Left lung (tissue), 10 donors: Measurements from ENCODE around the gene MPRIP. TPM values are rescaled to one million over a fixed set of nuclear protein-coding genes. Genes with fewer than 3 reads are reported as not detected.
A peak's percentile ranks its signal among the peaks of the same experiment; 100 is the strongest.
"Not testable (repeated sequence)": the region's sequence is repeated elsewhere in the genome, so short reads cannot be mapped to it uniquely, and the experiment has no call there.

Experiments used
- ATAC-seq: fragments of 200-7000 bp; cut with Tn5 transposase; one replicate; pipeline ENCODE4 v1.9.1; 2020; ENCODE audit warnings: moderate library complexity
- DNase-seq, 4 donors: peaks; one replicate each; pipeline ENCODE4 v3.0.0-alpha.2; 2013 to 2020
- H3K27ac ChIP-seq, 2 donors: fragments of 200-600 bp; sonication (generic) in 1 of 2; one replicate each; pipeline versions ENCODE4 v1.5.0 to v1.8.0; 2020 to 2021
- H3K27me3 ChIP-seq, 2 donors: fragments of 200-600 bp; sonication (generic) in 1 of 2; one replicate each; pipeline versions ENCODE4 v1.5.0 to v1.8.0; 2020 to 2021
- H3K36me3 ChIP-seq, 2 donors: fragments of 200-600 bp; sonication (generic) in 1 of 2; one replicate each; pipeline versions ENCODE4 v1.5.0 to v1.8.0; 2020 to 2021
- H3K4me1 ChIP-seq, 2 donors: fragments of 200-600 bp; one replicate each; pipeline ENCODE4 v1.8.0; 2021
- H3K4me3 ChIP-seq, 2 donors: fragments of 200-600 bp; sonication (generic) in 1 of 2; one replicate each; pipeline versions ENCODE4 v1.5.0 to v1.8.0; 2020 to 2021; ENCODE audit warnings: mild to moderate bottlenecking in 1 of 2
- H3K9me3 ChIP-seq, 2 donors: fragments of 200-600 bp; sonication (generic) in 1 of 2; one replicate each; pipeline versions ENCODE4 v1.5.0 to v1.8.0; 2020 to 2021
- CTCF ChIP-seq, 2 donors: fragments of 200-600 bp; sonication (generic) in 1 of 2; IDR thresholded peaks; one replicate each; pipeline versions ENCODE4 v1.5.0 to v1.8.0; 2021; ENCODE audit warnings: antibody characterized with exemption in 2 of 2
- intact Hi-C, 2 donors: fragments of 100-400 bp; cut with DNase I; formaldehyde crosslinking; loops; one replicate each; pipeline versions ENCODE4 v1.11.2 to v1.14.2; 2022
- polyA plus RNA-seq, 6 donors: library from polyadenylated mRNA; unstranded; fragments of 120-200 nt; gene quantifications; one replicate each; pipeline ENCODE4 v1.2.1, GENCODE V29; 2013; ENCODE audit not compliant: insufficient read length in 6 of 6
- total RNA-seq, 2 donors: library from RNA; stranded (reverse); fragmentation: NEBNext Ultra II Directional; extraction: Animal tissue kit (Norgen Biotek cat#: 25700); gene quantifications; one replicate each; pipeline ENCODE4 v1.2.1, GENCODE V29; 2021
- donor health status: DM: no; HTN: yes; CAD: no.
- donor health status: DM: no; HTN: no; CAD: no.

MPRIP gene
- total and polyA plus RNA-seq, 8 donors: 221 to 338 (median 257) TPM

- Histone ChIP-seq H3K36me3 (peaks cover 0 to 98% of the 10 kb centered on the region in 2 donors), H3K27ac (no peak overlapping the region), H3K27me3 (no peaks in the 10 kb centered on the region), H3K4me3 (no peak overlapping the region), H3K9me3 (no peaks in the 10 kb centered on the region), H3K4me1 (no peaks in the 10 kb centered on the region)
- TF ChIP-seq CTCF (IDR thresholded peaks at IDR 0.05): no peak
- no peak for ATAC-seq
- intact Hi-C loops: no loop called here
- DNase-seq: peak in 1 of 4 donors; percentile 66
Observed at GRCh38 chr17:17134051-17134956, 92.0 kb downstream of the MPRIP start.

GRCh38 chr17:17134957-17135333, 92.7 kb downstream of the MPRIP start:
- H3K27me3 ChIP-seq: no peaks in the 10 kb centered on the region
- peaks cover 0 to 98% of the 10 kb centered on the region in 2 donors for H3K36me3 ChIP-seq
- peak in 1 of 4 donors; percentile 20 for DNase-seq
- TF ChIP-seq CTCF (IDR thresholded peaks at IDR 0.05): no peak
- no peaks in the 10 kb centered on the region for H3K9me3 ChIP-seq
- H3K4me3 ChIP-seq: no peak overlapping the region
- no peak for ATAC-seq
- peaks cover 0 to 2% of the 10 kb centered on the region in 2 donors for H3K4me1 ChIP-seq
- H3K27ac ChIP-seq: no peak overlapping the region
- intact Hi-C loops: no loop called here

GRCh38 chr17:17136221-17136620, 94.0 kb downstream of the MPRIP start:
- H3K9me3 ChIP-seq, ATAC-seq, H3K4me3 ChIP-seq, intact Hi-C loops, H3K27ac ChIP-seq, H3K27me3 ChIP-seq: not testable (repeated sequence)
- H3K4me1 ChIP-seq: peaks cover 0 to 12% of the 10 kb centered on the region in 2 donors
- H3K36me3 ChIP-seq: peaks cover 0 to 100% of the 10 kb centered on the region in 2 donors
- peak in 1 of 4 donors; percentile 48 for DNase-seq

- intact Hi-C loops: no loop called here
- peaks cover 0 to 12% of the 10 kb centered on the region in 2 donors for H3K4me1 ChIP-seq
- DNase-seq (peak in 1 of 4 donors; percentile 72), ATAC-seq (no peak)
- no peak for TF ChIP-seq CTCF (IDR thresholded peaks at IDR 0.05)
- H3K9me3 ChIP-seq: no peaks in the 10 kb centered on the region
- H3K4me3 ChIP-seq: no peak overlapping the region
- no peaks in the 10 kb centered on the region for H3K27me3 ChIP-seq
- H3K27ac ChIP-seq: no peak overlapping the region
- H3K36me3 ChIP-seq: peaks cover 0 to 99% of the 10 kb centered on the region in 2 donors
Observed at GRCh38 chr17:17137731-17138585, 95.7 kb downstream of the MPRIP start.

GRCh38 chr17:17139972-17140589, 97.8 kb downstream of the MPRIP start:
- Histone ChIP-seq H3K27me3 (no peaks in the 10 kb centered on the region), H3K36me3 (peaks cover 0 to 99% of the 10 kb centered on the region in 2 donors), H3K4me3 (no peak overlapping the region), H3K27ac (no peak overlapping the region), H3K4me1 (peaks cover 0 to 12% of the 10 kb centered on the region in 2 donors), H3K9me3 (no peaks in the 10 kb centered on the region)
- DNase-seq (peak in 1 of 4 donors; percentile 20), ATAC-seq (no peak)
- intact Hi-C loops: no loop called here
- TF ChIP-seq CTCF (IDR thresholded peaks at IDR 0.05): no peak
